GM18907 (cell line): ENCODE data around the gene GTF3A.

Experiments
- ATAC-seq: cut with Tn5 transposase; IDR thresholded peaks from one replicate; pipeline ENCODE4 v1.9.1; 2021; ENCODE audit warnings: mild to moderate bottlenecking, moderate library complexity; ENCODE audit not compliant: unreplicated experiment

GTF3A gene

GRCh38 chr13:27446986-27447583, 22.7 kb downstream of the GTF3A start:
- no peak for ATAC-seq

- no peak for ATAC-seq
Observed at GRCh38 chr13:27448308-27448707, 23.9 kb downstream of the GTF3A start.

DNA sequence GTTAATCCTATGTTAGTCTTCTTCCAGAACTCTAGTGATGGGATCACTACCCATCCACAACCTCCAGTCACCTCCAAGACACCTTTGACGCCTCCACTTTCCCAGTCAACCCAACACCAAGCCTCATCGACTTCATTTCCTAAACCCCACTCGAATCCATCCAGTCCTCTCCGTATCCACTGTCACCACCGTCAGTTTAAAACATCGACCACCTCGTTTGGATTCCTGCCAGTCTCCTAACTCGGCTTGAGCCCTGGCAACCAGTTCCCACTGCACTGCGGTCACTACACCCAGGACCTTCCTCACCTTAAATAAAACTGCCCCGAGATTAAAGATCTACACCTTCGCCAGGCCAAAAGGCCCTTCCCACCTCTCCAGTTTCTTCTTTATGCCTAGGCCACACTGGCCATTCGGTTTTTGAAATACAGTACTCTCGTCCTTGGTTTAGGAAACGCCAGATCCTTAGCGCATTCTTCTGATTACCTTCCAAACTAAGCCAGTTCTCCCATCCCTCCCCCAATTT, 24.7 kb downstream of the GTF3A start:
- no peak for ATAC-seq

DNA sequence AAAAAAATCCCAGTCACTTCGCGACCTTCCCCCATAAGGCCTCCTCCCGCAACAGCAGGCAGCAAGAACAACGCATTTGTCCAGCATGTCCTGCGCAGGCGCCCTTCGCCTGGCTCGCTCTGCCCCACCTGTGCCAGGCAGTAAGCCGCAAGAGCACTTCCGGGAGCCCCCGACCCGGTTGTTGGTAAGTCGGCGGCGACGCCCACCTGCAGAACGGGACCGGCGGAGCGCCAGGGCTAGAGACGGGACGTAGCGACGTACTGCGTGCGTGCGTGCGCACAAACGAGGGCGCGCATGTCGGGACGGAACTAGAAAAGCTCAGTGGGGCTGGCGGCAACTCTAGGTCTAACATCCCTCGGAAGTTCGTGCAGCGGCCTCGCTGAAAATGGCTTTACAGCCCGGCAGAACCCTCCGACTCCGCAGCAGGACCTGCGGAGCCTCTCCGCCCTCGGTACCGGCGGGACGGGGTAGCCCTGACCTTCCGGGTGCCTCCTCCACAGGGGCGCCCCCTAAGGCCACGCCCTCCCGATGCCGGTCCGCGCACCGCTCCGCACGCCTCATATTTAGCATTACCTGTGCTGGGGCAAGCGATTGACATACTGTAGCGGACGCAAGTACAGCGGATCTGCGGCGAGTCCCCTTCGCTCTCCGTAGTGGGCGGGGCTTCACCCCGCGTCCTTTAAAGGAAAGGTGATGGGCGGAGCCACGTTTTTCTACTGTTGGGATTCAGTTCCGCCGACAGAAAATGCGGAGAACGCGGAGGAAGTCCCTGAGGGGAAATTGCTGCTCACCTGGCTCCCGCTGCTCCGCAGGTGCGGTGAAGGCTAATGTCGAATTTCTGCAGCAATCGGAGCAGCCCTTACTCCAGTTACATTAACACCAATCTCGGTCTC, 25.8 kb downstream of the GTF3A start, which contains the start of gene MTIF3:
Gene MTIF3, minus strand, starts transcription at position 629 of the 893 bp plus-strand sequence. CDS start 10,116 bp downstream, outside the sequence.
- ATAC-seq, result peak; percentile 84

GRCh38 chr13:27450921-27451471, 26.6 kb downstream of the GTF3A start:
- no peak for ATAC-seq

DNA sequence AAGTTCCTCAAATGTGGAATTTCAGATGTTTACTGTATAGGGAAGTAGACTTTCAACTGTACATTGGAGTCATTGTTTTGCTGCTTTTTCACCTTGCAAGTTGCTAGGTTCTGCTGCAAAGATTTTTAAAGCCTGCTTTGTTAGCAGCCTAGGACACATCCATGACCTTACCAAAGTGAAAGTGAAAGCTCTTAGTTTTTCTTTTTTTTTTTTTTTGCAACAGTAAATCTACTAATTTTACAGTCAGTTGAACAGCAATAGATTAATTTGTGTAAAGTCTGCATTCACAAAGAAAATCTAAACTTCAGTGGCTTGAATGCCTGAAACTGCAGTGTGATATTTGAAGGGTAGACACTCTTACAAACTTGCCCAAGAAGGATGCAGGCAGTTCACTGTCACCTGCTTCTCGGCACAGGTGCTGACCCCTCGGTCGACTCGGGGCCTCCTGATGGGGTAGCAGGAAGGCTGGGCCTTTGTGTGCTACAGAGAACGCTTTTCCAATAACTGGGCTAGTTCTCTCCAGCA, 31.0 kb downstream of the GTF3A start:
- no peak for ATAC-seq

DNA sequence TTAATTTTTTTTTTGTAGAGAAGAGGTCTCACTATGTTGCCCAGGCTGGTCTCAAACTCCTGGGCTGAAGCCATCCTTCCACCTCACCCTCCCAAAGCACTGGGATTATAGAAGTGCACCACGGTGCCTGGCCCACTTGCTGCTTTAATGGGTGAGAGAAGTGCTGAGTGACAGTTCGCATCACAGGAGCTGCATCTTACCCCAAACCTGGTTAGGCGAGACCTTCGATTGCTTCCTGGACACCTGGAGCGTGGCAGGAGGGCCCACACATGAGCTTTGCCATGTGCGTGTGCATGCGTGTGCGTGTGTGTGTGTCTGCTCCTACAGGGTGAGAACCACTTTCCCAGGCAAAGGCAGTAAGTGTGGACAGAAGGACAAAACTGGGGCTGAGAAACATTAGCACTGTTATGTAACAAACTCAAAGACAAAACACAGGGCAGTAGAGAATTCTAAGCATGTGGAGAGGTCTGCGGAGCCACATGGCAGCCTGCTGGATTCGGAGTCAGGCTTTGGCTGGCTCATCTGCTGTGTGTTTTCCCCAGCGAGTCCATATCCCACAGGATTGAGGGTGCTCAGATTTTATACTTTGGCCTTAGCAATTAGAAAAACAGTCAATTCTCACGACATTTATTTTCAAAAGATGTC, 37.6 kb downstream of the GTF3A start:
- no peak for ATAC-seq

- no peak for ATAC-seq
Observed at GRCh38 chr13:27463500-27463899, 39.1 kb downstream of the GTF3A start.

DNA sequence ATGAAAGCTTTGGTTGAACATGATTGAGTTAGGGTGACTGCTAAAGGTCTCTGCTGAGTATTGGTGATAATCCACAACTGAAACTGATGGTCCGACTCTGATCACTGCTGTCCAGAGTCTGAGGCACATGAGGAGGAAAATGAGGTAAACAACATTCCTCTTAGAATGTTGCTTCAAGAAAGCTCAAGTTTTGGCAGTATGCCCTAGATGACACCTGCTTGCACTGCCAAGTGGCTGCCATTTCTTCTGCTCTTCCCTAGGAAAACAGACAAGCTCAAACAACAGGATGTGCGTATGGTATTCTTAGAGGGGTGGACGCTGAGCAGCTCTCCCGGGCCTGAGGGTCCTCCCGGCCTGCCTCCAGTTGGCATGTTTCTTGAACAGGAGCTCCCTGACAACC, 41.2 kb downstream of the GTF3A start:
- ATAC-seq, result no peak

DNA sequence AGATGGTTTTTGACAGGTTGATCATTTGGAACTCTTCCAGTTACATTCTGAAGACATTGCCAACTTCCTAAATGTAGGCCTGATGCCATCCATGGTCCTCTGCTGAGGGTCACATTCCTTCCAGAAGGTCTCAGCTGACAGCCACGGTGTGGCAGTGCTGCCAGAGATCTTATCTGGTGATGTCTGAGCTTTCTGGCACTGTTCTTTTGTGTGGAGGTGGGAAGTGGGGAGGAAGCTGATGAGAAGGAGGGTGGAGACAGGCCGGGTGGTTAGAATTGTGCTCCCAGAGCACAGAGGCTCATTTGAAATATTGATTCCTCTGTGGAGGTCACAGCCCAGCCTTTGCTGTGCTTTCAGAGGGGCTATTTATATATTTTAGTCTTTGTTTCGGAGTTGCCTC, 42.1 kb downstream of the GTF3A start:
- no peak for ATAC-seq

DNA sequence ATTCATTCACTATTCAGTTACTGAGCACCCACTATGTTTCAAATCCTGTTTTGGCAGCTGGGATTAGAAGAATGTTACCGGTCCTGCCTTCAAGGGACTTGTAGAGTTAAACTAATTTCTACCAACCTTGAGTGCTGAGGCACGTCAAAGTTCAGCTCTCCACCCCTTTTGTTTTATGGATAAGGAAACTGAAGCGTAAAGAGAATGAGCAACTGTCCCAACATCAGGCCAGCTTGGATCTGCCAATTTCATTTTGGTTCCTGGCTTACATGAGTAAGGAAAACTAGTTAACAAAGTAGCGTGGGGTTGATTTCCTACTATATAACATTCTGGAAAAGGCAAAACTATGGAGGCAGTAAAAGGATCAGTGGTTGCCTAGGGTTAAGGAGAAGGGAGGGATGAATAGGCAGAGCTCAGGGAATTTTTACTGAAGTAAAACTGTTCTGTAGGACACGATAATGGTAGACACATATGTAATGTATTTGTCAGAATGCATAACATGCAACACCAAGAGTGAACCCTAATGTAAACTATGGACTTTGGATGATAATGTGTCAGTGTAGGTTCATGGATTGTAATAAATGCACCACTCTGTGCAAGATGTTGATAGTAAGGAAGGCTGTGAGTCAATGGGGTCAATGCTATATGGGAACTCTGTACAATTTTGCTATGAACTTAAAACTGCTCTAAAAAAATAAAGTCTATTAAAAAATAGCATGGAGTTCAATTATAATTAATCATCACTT, 45.8 kb downstream of the GTF3A start:
- ATAC-seq, result no peak

GRCh38 chr13:27472441-27472840, 48.0 kb downstream of the GTF3A start:
- no peak for ATAC-seq

DNA sequence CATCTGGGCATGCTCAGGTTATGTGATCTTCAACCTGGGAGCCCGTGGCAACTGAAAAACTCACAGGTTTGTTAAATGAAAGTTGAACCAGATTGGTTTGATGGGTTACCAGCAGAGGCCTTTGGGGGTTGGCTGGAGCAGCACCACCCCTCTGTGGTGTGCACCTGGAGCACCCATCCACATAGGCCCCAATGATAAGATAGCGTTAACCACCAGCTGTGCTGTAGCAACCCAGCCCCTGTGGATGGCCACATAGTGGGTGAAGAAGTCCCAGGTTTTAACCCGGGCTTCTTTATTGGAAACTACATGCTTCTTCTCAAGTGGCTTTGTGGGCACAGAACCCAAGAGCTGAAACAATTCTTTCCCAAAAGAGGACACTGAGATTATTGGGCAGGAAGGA, 48.5 kb downstream of the GTF3A start:
- no peak for ATAC-seq

GRCh38 chr13:27474751-27475268, 50.4 kb downstream of the GTF3A start:
- no peak for ATAC-seq

DNA sequence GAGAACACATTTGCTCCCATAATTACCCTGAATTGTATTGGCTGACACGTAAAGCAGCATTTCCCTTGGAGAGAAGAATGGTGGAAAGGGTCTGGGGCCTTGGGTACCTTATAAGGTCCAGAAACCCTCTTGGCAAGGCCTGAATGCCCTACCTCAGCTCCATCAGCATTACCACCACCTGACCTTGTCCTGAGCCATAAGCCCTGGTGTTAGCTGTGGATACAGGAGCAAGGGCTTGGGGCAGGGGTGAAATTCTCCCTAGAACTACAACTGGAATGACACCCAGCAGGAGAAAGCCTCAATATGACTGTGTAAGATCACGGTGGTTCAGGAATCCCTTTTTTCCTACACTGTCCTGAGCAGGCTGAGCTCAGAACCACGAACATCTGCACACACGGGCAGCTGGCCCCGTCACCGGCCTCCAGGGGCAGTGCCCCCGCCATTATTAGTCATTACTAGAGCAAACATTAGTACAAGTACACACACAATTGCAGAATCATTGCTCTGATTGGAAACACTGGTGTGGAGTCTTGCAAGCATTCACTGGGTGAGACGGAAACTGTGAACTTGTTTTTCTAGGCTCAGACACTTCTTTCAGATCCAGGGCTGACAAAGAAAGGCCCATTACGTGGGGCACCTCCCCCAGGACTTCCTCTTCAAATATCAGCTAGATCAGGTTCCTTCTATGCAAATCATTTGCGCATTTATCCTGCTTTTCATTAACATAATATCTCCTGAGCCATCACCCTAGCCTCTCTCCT, 52.7 kb downstream of the GTF3A start:
- peak; percentile 73 for ATAC-seq

- ATAC-seq, result no peak
Observed at GRCh38 chr13:27481766-27482165, 57.3 kb downstream of the GTF3A start.

DNA sequence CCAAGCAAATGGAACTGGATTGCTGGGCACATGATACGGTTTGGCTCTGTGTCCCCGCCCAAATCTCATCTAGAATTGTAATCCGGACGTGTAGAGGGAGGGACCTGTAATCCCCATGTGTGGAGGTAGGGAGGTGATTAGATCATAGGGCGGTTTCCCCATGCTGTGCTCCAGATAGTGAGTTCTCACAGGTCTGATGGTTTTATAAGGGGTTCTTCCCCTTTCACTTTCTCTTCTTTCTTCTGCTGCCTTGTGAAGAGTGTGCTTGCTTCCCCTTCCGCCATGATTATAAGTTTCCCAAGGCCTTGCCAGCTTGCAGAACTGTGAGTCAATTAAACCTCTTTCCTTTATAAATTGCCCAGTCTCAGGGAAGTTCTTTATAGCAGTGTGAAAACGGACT, 58.6 kb downstream of the GTF3A start:
- ATAC-seq, result peak; percentile 97

- no peak for ATAC-seq
Observed at GRCh38 chr13:27483421-27483820, 59.0 kb downstream of the GTF3A start.
